K562 (cell line): Measurements from ENCODE around the gene BIRC6. TPM values are rescaled to one million over a fixed set of nuclear protein-coding genes. Genes with fewer than 3 reads are reported as not detected.

Experiments used
- ARID3A ChIP-seq: IDR thresholded peaks from 2 replicates; pipeline ENCODE4 v1.6.1; 2012; ENCODE audit warnings: low read depth, low read length, improper control_type of control experiment, borderline replicate concordance
- C11orf30 ChIP-seq: fragments of 450-650 bp; IDR thresholded peaks from 2 replicates; pipeline ENCODE4 v1.6.1; 2016; ENCODE audit warnings: low read depth, mild to moderate bottlenecking
- CEBPB ChIP-seq: fragments of 450-650 bp; IDR thresholded peaks from 2 replicates; pipeline ENCODE4 v1.6.1; 2016; ENCODE audit warnings: missing genetic modification characterization, missing compliant biosample characterization
- CHAMP1 ChIP-seq: fragments of 450-650 bp; IDR thresholded peaks from 2 replicates; pipeline ENCODE4 v1.6.1; 2016; ENCODE audit warnings: mild to moderate bottlenecking
- EP400 ChIP-seq: fragments of 450-650 bp; IDR thresholded peaks from 2 replicates; pipeline ENCODE4 v1.6.1; 2017; ENCODE audit warnings: antibody characterized with exemption, mild to moderate bottlenecking, moderate library complexity
- ESRRB ChIP-seq: fragments of 250-450 bp; sonication (Bioruptor Pico); IDR thresholded peaks from 2 replicates; pipeline ENCODE4 v1.5.0; 2020; ENCODE audit warnings: mild to moderate bottlenecking, moderate library complexity, borderline replicate concordance
- GTF2E2 ChIP-seq: fragments of 200-800 bp; sonication (Bioruptor generic); IDR thresholded peaks from 2 replicates; pipeline ENCODE4 v1.6.1; 2016; ENCODE audit warnings: missing genetic modification characterization, missing compliant biosample characterization
- HNRNPH1 ChIP-seq: fragments of 200-400 bp; formaldehyde crosslinking; optimal IDR thresholded peaks from 2 replicates; pipeline ENCODE3; 2017; ENCODE audit warnings: low read depth, mild to moderate bottlenecking, low read length, moderate library complexity
- IFI16 ChIP-seq: fragments of 250-450 bp; sonication (Bioruptor Pico); IDR thresholded peaks from 2 replicates; pipeline ENCODE4 v2.1.2; 2022; ENCODE audit warnings: mild to moderate bottlenecking, inconsistent platforms
- KDM1A ChIP-seq, 2 experiments: fragments of 450-650 bp; IDR thresholded peaks; 2 replicates each; pipeline ENCODE4 v1.6.1; 2016; ENCODE audit warnings: mild to moderate bottlenecking in 2 of 2
- LEF1 ChIP-seq: fragments of 450-650 bp; IDR thresholded peaks from 2 replicates; pipeline ENCODE4 v1.6.1; 2016; ENCODE audit warnings: mild to moderate bottlenecking
- NELFE ChIP-seq: IDR thresholded peaks from 2 replicates; pipeline ENCODE4 v1.6.1; 2011; ENCODE audit warnings: mild to moderate bottlenecking; ENCODE audit not compliant: insufficient read depth, insufficient read length
- NKRF ChIP-seq: fragments of 450-650 bp; IDR thresholded peaks from 2 replicates; pipeline ENCODE4 v1.6.1; 2016; ENCODE audit warnings: borderline replicate concordance
- PPARD ChIP-seq: fragments of 250-450 bp; sonication (Bioruptor Pico); IDR thresholded peaks from 2 replicates; pipeline ENCODE4 v1.8.0; 2022; ENCODE audit warnings: inconsistent platforms, mild to moderate bottlenecking, moderate library complexity
- RAD51 ChIP-seq: fragments of 450-650 bp; IDR thresholded peaks from 2 replicates; pipeline ENCODE4 v1.7.1; 2016; ENCODE audit warnings: low read depth, mild to moderate bottlenecking, borderline replicate concordance
- TAF1 ChIP-seq: IDR thresholded peaks from 2 replicates; pipeline ENCODE4 v1.6.1; 2011; ENCODE audit warnings: mild to moderate bottlenecking, low read length, moderate library complexity; ENCODE audit not compliant: insufficient read depth, control insufficient read depth, severe bottlenecking; ENCODE audit errors: extremely low read depth
- TAL1 ChIP-seq: fragments of 450-650 bp; IDR thresholded peaks from 2 replicates; pipeline ENCODE4 v1.6.1; 2016; ENCODE audit warnings: mild to moderate bottlenecking
- TCF3 ChIP-seq: sonication (generic); formaldehyde crosslinking; IDR thresholded peaks from 2 replicates; pipeline ENCODE4 v1.4.0; 2020; ENCODE audit warnings: mild to moderate bottlenecking, missing genetic modification reagents
- TFE3 ChIP-seq: fragments of 450-650 bp; formaldehyde crosslinking; IDR thresholded peaks from 2 replicates; pipeline ENCODE4 v1.4.0; 2020; ENCODE audit warnings: mild to moderate bottlenecking, mixed read lengths
- ZC3H11A ChIP-seq: IDR thresholded peaks from 2 replicates; pipeline ENCODE4 v1.6.1; 2012; ENCODE audit warnings: low read depth, low read length, improper control_type of control experiment
- ZNF311 ChIP-seq: fragments of 250-450 bp; sonication (Bioruptor Pico); IDR thresholded peaks from 2 replicates; pipeline ENCODE4 v1.4.0; 2020; ENCODE audit warnings: mild to moderate bottlenecking, moderate library complexity
- polyA plus RNA-seq, 8 experiments: library from polyadenylated mRNA; depleted of rRNA in 4 of 8; stranded (reverse) in 5 of 8; unstranded in 3 of 8; fragments of >200 nt; fragmentation: Nextera tagmentation in 2 of 8; fragmentation: Illumina TruSeq in 1 of 8; extraction: Ambion mirVana in 2 of 8; extraction: Trizol in 1 of 8; gene quantifications; 2 replicates each; pipeline versions ENCODE4 v1.2.1 to v1.2.3, GENCODE V29; 2011 to 2014; ENCODE audit warnings: inconsistent platforms in 1 of 8, missing spikeins in 1 of 8
- total RNA-seq, 7 experiments: library from RNA; depleted of rRNA in 6 of 7; stranded (reverse); fragments of >200 nt in 6 of 7; fragmentation: Illumina TruSeq in 2 of 7; extraction: Trizol in 2 of 7; gene quantifications; 2 replicates each; pipeline versions ENCODE4 v1.2.1 to v1.2.3, GENCODE V29; 2011 to 2021; ENCODE audit warnings: low replicate concordance in 1 of 7

The BIRC6 gene
- total and polyA plus RNA-seq, 9 of the 15 experiments (the other 6 are each of a cell fraction or from before 2014, with no cell fraction given): 18.8 to 110 (median 49.8) TPM

GRCh38 chr2:32591669-32592463 lies 235.0 kb downstream of the BIRC6 start (continued):
- TF ChIP-seq CHAMP1 (peak; percentile 71), ARID3A (0 out of 2 replicates have a peak, but pooled peaks have one; percentile 11), PPARD (CRISPR knock-in tag) (no peak), ESRRB (CRISPR knock-in tag) (no peak), GTF2E2 (no peak), EP400 (peak; percentile 70), TCF3 (CRISPR knock-in tag) (peak; percentile 54), IFI16 (CRISPR knock-in tag) (no peak), CEBPB (tag) (no peak), ZNF311 (CRISPR knock-in tag) (peak; percentile 38; the same call in 1 of the 2 replicates), HNRNPH1 (no peak), TAF1 (no peak), TFE3 (CRISPR knock-in tag) (peak; percentile 48; the same call in 1 of the 2 replicates), ZC3H11A (no peak), NELFE (no peak), NKRF (no peak), TAL1 (no peak), LEF1 (peak; percentile 54), RAD51 (peak; percentile 63), KDM1A (IDR thresholded peaks at IDR 0.05) (no peak), C11orf30 (peak; percentile 69)
